ENCODE measurements around the gene NMRK1. TPM values are rescaled to one million over a fixed set of nuclear protein-coding genes. Genes with fewer than 3 reads are reported as not detected.
A peak's percentile ranks its signal among the peaks of the same experiment; 100 is the strongest.

The NMRK1 gene
- polyA plus RNA-seq, 1 of the 3 experiments (the other 2 are of a cell fraction) = 8.4 TPM

DNA sequence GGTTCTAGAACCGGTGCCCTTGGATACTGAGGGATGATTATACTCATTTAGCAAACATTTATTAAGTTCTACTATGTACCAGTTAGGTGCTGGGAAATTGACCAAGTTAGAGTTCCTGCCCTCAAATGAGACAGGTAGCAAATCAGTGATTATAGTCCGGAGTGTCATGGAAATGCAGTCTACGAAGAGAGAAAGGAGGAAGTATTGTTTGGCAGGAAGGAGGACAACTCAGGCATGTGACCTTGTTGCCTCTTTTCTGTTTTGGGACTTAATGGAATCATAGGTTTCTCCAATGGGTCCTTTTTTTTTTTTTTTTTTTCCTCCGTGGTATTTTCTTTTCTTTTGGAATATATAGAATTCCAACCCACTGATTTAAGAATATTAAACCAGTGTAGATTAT, 28.4 kb upstream of the NMRK1 start:
- H3K27ac ChIP-seq (ENCODE audit: low read depth in 2 of 2, low read length in 1 of 2) = no peak overlapping the region
- POLR2A ChIA-PET = no interaction called here
- no peak overlapping the region for H3K9ac ChIP-seq
- DNase-seq = no peak
- H3K27me3 ChIP-seq (ENCODE audit: insufficient read depth) = no peaks in the 10 kb centered on the region
- H3K4me2 ChIP-seq = no peak overlapping the region
- H2AFZ ChIP-seq (ENCODE audit: low read depth) = no peak overlapping the region
- H3K9me3 ChIP-seq = no peaks in the 10 kb centered on the region
- H3K79me2 ChIP-seq (ENCODE audit: insufficient read depth) = peaks cover 21% of the 10 kb centered on the region; the same call in 1 of the 2 replicates
- no peaks in the 10 kb centered on the region for H3F3A ChIP-seq (replicated peaks; ENCODE audit: insufficient read depth)
- WGBS (ENCODE audit: low lambda C conversion rate) = 20% methylated on average over 4 of the region's 4 CpGs
- H3K4me3 ChIP-seq (ENCODE audit: low read depth in 2 of 2, low read length in 1 of 2) = no peak overlapping the region
- no peaks in the 10 kb centered on the region for H4K20me1 ChIP-seq (ENCODE audit: insufficient read depth)
- no peaks in the 10 kb centered on the region for H3K9me2 ChIP-seq
- CTCF ChIA-PET = no interaction called here
- TF ChIP-seq ELF1 (IDR thresholded peaks at IDR 0.05) (no peak), YY1 (IDR thresholded peaks at IDR 0.05; ENCODE audit: low read depth) (no peak), RCOR1 (IDR thresholded peaks at IDR 0.05; ENCODE audit: low read length) (no peak), GATA2 (CRISPR knock-in tag; IDR thresholded peaks at IDR 0.05) (no peak), RFX5 (IDR thresholded peaks at IDR 0.05; ENCODE audit: low read length) (no peak)
- TF ChIP-seq, protein P1, sequence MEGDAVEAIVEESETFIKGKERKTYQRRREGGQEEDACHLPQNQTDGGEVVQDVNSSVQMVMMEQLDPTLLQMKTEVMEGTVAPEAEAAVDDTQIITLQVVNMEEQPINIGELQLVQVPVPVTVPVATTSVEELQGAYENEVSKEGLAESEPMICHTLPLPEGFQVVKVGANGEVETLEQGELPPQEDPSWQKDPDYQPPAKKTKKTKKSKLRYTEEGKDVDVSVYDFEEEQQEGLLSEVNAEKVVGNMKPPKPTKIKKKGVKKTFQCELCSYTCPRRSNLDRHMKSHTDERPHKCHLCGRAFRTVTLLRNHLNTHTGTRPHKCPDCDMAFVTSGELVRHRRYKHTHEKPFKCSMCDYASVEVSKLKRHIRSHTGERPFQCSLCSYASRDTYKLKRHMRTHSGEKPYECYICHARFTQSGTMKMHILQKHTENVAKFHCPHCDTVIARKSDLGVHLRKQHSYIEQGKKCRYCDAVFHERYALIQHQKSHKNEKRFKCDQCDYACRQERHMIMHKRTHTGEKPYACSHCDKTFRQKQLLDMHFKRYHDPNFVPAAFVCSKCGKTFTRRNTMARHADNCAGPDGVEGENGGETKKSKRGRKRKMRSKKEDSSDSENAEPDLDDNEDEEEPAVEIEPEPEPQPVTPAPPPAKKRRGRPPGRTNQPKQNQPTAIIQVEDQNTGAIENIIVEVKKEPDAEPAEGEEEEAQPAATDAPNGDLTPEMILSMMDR (IDR thresholded peaks at IDR 0.05) = no peak
- TF ChIP-seq, protein P2, sequence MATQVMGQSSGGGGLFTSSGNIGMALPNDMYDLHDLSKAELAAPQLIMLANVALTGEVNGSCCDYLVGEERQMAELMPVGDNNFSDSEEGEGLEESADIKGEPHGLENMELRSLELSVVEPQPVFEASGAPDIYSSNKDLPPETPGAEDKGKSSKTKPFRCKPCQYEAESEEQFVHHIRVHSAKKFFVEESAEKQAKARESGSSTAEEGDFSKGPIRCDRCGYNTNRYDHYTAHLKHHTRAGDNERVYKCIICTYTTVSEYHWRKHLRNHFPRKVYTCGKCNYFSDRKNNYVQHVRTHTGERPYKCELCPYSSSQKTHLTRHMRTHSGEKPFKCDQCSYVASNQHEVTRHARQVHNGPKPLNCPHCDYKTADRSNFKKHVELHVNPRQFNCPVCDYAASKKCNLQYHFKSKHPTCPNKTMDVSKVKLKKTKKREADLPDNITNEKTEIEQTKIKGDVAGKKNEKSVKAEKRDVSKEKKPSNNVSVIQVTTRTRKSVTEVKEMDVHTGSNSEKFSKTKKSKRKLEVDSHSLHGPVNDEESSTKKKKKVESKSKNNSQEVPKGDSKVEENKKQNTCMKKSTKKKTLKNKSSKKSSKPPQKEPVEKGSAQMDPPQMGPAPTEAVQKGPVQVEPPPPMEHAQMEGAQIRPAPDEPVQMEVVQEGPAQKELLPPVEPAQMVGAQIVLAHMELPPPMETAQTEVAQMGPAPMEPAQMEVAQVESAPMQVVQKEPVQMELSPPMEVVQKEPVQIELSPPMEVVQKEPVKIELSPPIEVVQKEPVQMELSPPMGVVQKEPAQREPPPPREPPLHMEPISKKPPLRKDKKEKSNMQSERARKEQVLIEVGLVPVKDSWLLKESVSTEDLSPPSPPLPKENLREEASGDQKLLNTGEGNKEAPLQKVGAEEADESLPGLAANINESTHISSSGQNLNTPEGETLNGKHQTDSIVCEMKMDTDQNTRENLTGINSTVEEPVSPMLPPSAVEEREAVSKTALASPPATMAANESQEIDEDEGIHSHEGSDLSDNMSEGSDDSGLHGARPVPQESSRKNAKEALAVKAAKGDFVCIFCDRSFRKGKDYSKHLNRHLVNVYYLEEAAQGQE (IDR thresholded peaks at IDR 0.05; ENCODE audit: low read depth, low read length) = no peak
- no peaks in the 10 kb centered on the region for H3K4me1 ChIP-seq (ENCODE audit: control insufficient read depth in 1 of 2, insufficient read depth in 2 of 2, low read depth in 1 of 2, low read length in 1 of 2)
- H3K36me3 ChIP-seq (replicated peaks in 1 of 2; ENCODE audit: control insufficient read depth in 1 of 2, insufficient read depth in 2 of 2, low read length in 1 of 2) = no peaks in the 10 kb centered on the region

DNA sequence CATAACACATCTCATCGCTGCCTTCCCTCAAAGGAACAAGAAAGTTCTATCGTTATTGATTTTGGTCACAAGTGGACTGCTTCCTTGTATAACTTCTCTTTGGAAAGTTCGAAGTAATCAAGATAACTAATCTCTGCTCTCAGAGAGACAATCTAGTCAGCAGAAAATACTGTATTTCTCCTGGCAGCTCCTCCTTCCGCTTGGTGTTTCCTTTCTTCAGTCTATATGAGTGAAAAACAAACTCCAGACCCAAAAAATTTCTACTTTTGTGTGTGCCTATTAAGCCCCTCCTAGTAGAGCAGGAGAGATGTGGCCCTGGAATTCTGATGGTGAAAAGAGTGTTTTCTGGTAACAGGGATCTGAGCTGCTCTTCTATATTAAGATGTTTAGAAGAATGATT, 24.8 kb upstream of the NMRK1 start:
- H3K4me2 ChIP-seq = peak overlapping the region; percentile 14; the same call in 1 of the 2 replicates
- H3K36me3 ChIP-seq (replicated peaks in 1 of 2; ENCODE audit: control insufficient read depth in 1 of 2, insufficient read depth in 2 of 2, low read length in 1 of 2) = no peaks in the 10 kb centered on the region
- 36% methylated on average over 4 of the region's 4 CpGs for WGBS (ENCODE audit: low lambda C conversion rate)
- DNase-seq = no peak
- no peak overlapping the region for H3K9ac ChIP-seq
- CTCF ChIA-PET = no interaction called here
- H3K27ac ChIP-seq (ENCODE audit: low read depth in 2 of 2, low read length in 1 of 2) = no peak overlapping the region; a peak in 1 of 4 replicates
- no peaks in the 10 kb centered on the region for H3K9me3 ChIP-seq
- H3K9me2 ChIP-seq = no peaks in the 10 kb centered on the region
- TF ChIP-seq FOXJ3 (CRISPR knock-in tag; IDR thresholded peaks at IDR 0.05) = no peak
- TF ChIP-seq JUND (IDR thresholded peaks at IDR 0.05) = no peak
- no peak for TF ChIP-seq TEAD4 (IDR thresholded peaks at IDR 0.05; ENCODE audit: borderline replicate concordance, insufficient read depth)
- TF ChIP-seq EP300 (IDR thresholded peaks at IDR 0.05; ENCODE audit: borderline replicate concordance in 1 of 2, low read depth in 1 of 2, low read length in 1 of 2) = no peak
- no peaks in the 10 kb centered on the region; a peak in 1 of 4 replicates for H3K4me1 ChIP-seq (ENCODE audit: control insufficient read depth in 1 of 2, insufficient read depth in 2 of 2, low read depth in 1 of 2, low read length in 1 of 2)
- no peaks in the 10 kb centered on the region for H3K27me3 ChIP-seq (ENCODE audit: insufficient read depth)
- peaks cover 42% of the 10 kb centered on the region; the same call in 1 of the 2 replicates for H3K79me2 ChIP-seq (ENCODE audit: insufficient read depth)
- 0 out of 4 replicates have a peak overlapping the region, but pooled peaks of 1 of the 2 experiments have one; percentile 16 for H3K4me3 ChIP-seq (ENCODE audit: low read depth in 2 of 2, low read length in 1 of 2)
- H4K20me1 ChIP-seq (ENCODE audit: insufficient read depth) = no peaks in the 10 kb centered on the region
- peaks cover 5% of the 10 kb centered on the region for H3F3A ChIP-seq (replicated peaks; ENCODE audit: insufficient read depth)
- POLR2A ChIA-PET = no interaction called here
- no peak overlapping the region for H2AFZ ChIP-seq (ENCODE audit: low read depth)
